H1 (cell line): Measurements from ENCODE around the gene TXNDC2. TPM values are rescaled to one million over a fixed set of nuclear protein-coding genes. Genes with fewer than 3 reads are reported as not detected.

ENCODE experiments used
- EZH2 ChIP-seq: fragments of 200-600 bp; sonication (generic); IDR thresholded peaks from 2 replicates; pipeline ENCODE4 v1.7.1; 2012; ENCODE audit warnings: low read depth, mild to moderate bottlenecking, moderate library complexity, low read length, inconsistent platforms; ENCODE audit not compliant: severe bottlenecking
- HDAC2 ChIP-seq, 2 experiments: fragments of 300-600 bp in 1 of 2; sonication (generic) in 1 of 2; IDR thresholded peaks; 2 replicates each; pipeline ENCODE4 v1.6.1; 2011 to 2012; ENCODE audit warnings: low read depth in 2 of 2, low read length in 2 of 2, mild to moderate bottlenecking in 2 of 2, moderate library complexity in 2 of 2, borderline replicate concordance in 1 of 2, inconsistent platforms in 1 of 2
- JUN ChIP-seq: IDR thresholded peaks from 2 replicates; pipeline ENCODE4 v1.6.1; 2011; ENCODE audit warnings: low read depth, mild to moderate bottlenecking, improper control_type of control experiment, low read length
- JUND ChIP-seq: IDR thresholded peaks from 2 replicates; pipeline ENCODE4 v1.6.1; 2011; ENCODE audit warnings: mild to moderate bottlenecking, improper control_type of control experiment, low read length
- SIRT6 ChIP-seq: IDR thresholded peaks from one replicate; pipeline ENCODE4 v1.7.1; 2012; ENCODE audit warnings: low read length, inconsistent platforms
- TAF7 ChIP-seq: optimal IDR thresholded peaks from 2 replicates; pipeline ENCODE3; 2011; ENCODE audit warnings: low read depth, mild to moderate bottlenecking, inconsistent platforms, low read length, moderate library complexity, borderline replicate concordance
- TBP ChIP-seq: IDR thresholded peaks from 2 replicates; pipeline ENCODE4 v1.6.1; 2011; ENCODE audit warnings: low read depth, low read length, improper control_type of control experiment
- polyA plus RNA-seq, 7 experiments: library from polyadenylated mRNA; depleted of rRNA in 3 of 7; stranded (reverse) in 5 of 7; unstranded in 2 of 7; fragments of >200 nt in 5 of 7; fragments of 200-250 nt in 2 of 7; gene quantifications; 1 replicate in 5 of 7; 2 replicates in 1 of 7; 4 replicates in 1 of 7; pipeline versions ENCODE4 v1.2.1 to v1.2.3, GENCODE V29; 2011 to 2013; ENCODE audit warnings: missing spikeins in 2 of 7, mixed read lengths in 2 of 7
- total RNA-seq: library from RNA; stranded (reverse); fragmentation: NEBNext Ultra II Directional; extraction: Animal tissue kit (Norgen Biotek cat#: 25700); gene quantifications from 2 replicates; pipeline ENCODE4 v1.2.1, GENCODE V29; 2021
- TF ChIP-seq, protein P1 (sequence below): fragments of 300-600 bp; sonication (generic); IDR thresholded peaks from 2 replicates; pipeline ENCODE4 v1.7.1; 2012; ENCODE audit warnings: low read length, moderate library complexity, mild to moderate bottlenecking, inconsistent platforms; ENCODE audit not compliant: insufficient replicate concordance
- TF ChIP-seq, protein P2 (sequence below): IDR thresholded peaks from 2 replicates; pipeline ENCODE4 v1.6.1; 2011; ENCODE audit warnings: low read length, improper control_type of control experiment

TXNDC2 gene
- total and polyA plus RNA-seq, 2 of the 8 experiments (the other 6 are each of a cell fraction or from before 2014, with no cell fraction given): 0.09 TPM; not detected in 1

DNA sequence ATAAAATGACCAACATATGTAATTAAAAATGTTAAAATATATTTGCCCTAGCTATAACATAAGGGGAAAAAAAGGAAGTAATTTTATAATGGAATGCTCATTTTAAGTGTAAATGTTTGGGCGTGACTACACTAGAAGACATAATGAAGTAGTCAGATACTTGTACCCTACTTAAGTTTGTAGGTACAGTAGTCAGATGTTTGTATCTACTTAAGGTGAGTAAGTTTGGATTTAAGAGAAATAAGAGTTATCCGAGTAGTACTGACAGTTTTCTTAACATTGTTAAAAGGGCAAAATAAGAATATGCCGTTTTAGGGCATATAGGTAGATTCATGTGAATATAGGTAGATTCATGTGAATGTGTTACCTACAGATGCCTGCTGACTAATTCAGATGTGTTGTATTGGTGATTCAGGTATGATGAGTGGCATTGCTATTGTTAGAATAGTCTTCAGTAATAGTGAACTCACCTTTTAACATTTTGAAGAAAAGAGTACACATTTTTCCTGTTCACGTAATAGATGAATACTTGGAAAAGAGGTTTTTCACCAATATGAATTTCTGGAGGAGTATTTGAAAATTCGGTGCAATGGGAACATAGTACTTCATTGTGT is 43.0 kb downstream of the TXNDC2 start (continued):
- TF ChIP-seq, protein P1, sequence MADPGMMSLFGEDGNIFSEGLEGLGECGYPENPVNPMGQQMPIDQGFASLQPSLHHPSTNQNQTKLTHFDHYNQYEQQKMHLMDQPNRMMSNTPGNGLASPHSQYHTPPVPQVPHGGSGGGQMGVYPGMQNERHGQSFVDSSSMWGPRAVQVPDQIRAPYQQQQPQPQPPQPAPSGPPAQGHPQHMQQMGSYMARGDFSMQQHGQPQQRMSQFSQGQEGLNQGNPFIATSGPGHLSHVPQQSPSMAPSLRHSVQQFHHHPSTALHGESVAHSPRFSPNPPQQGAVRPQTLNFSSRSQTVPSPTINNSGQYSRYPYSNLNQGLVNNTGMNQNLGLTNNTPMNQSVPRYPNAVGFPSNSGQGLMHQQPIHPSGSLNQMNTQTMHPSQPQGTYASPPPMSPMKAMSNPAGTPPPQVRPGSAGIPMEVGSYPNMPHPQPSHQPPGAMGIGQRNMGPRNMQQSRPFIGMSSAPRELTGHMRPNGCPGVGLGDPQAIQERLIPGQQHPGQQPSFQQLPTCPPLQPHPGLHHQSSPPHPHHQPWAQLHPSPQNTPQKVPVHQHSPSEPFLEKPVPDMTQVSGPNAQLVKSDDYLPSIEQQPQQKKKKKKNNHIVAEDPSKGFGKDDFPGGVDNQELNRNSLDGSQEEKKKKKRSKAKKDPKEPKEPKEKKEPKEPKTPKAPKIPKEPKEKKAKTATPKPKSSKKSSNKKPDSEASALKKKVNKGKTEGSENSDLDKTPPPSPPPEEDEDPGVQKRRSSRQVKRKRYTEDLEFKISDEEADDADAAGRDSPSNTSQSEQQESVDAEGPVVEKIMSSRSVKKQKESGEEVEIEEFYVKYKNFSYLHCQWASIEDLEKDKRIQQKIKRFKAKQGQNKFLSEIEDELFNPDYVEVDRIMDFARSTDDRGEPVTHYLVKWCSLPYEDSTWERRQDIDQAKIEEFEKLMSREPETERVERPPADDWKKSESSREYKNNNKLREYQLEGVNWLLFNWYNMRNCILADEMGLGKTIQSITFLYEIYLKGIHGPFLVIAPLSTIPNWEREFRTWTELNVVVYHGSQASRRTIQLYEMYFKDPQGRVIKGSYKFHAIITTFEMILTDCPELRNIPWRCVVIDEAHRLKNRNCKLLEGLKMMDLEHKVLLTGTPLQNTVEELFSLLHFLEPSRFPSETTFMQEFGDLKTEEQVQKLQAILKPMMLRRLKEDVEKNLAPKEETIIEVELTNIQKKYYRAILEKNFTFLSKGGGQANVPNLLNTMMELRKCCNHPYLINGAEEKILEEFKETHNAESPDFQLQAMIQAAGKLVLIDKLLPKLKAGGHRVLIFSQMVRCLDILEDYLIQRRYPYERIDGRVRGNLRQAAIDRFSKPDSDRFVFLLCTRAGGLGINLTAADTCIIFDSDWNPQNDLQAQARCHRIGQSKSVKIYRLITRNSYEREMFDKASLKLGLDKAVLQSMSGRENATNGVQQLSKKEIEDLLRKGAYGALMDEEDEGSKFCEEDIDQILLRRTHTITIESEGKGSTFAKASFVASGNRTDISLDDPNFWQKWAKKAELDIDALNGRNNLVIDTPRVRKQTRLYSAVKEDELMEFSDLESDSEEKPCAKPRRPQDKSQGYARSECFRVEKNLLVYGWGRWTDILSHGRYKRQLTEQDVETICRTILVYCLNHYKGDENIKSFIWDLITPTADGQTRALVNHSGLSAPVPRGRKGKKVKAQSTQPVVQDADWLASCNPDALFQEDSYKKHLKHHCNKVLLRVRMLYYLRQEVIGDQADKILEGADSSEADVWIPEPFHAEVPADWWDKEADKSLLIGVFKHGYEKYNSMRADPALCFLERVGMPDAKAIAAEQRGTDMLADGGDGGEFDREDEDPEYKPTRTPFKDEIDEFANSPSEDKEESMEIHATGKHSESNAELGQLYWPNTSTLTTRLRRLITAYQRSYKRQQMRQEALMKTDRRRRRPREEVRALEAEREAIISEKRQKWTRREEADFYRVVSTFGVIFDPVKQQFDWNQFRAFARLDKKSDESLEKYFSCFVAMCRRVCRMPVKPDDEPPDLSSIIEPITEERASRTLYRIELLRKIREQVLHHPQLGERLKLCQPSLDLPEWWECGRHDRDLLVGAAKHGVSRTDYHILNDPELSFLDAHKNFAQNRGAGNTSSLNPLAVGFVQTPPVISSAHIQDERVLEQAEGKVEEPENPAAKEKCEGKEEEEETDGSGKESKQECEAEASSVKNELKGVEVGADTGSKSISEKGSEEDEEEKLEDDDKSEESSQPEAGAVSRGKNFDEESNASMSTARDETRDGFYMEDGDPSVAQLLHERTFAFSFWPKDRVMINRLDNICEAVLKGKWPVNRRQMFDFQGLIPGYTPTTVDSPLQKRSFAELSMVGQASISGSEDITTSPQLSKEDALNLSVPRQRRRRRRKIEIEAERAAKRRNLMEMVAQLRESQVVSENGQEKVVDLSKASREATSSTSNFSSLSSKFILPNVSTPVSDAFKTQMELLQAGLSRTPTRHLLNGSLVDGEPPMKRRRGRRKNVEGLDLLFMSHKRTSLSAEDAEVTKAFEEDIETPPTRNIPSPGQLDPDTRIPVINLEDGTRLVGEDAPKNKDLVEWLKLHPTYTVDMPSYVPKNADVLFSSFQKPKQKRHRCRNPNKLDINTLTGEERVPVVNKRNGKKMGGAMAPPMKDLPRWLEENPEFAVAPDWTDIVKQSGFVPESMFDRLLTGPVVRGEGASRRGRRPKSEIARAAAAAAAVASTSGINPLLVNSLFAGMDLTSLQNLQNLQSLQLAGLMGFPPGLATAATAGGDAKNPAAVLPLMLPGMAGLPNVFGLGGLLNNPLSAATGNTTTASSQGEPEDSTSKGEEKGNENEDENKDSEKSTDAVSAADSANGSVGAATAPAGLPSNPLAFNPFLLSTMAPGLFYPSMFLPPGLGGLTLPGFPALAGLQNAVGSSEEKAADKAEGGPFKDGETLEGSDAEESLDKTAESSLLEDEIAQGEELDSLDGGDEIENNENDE: no peak
- no peak for TF ChIP-seq SIRT6
- TF ChIP-seq, protein P2, sequence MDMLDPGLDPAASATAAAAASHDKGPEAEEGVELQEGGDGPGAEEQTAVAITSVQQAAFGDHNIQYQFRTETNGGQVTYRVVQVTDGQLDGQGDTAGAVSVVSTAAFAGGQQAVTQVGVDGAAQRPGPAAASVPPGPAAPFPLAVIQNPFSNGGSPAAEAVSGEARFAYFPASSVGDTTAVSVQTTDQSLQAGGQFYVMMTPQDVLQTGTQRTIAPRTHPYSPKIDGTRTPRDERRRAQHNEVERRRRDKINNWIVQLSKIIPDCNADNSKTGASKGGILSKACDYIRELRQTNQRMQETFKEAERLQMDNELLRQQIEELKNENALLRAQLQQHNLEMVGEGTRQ: no peak
- TF ChIP-seq JUN: no peak
- no peak for TF ChIP-seq TBP
- no peak for TF ChIP-seq EZH2
- TF ChIP-seq JUND: no peak
- TF ChIP-seq TAF7: no peak
- TF ChIP-seq HDAC2 (IDR thresholded peaks at IDR 0.05; ENCODE audit: borderline replicate concordance in 1 of 2, low read depth in 2 of 2, low read length in 2 of 2): no peak
